NCI-H748 treated with DMSO at 0.1 percent for 48 hours (cell line): ENCODE results near the gene UBAC1.
"Not testable (repeated sequence)": the region's sequence is repeated elsewhere in the genome, so short reads cannot be mapped to it uniquely, and the experiment has no call there.

Source experiments
- DNase-seq: peaks from one replicate; lab custom pipeline; 2025; lab: John Stamatoyannopoulos, UW

Gene UBAC1

DNA sequence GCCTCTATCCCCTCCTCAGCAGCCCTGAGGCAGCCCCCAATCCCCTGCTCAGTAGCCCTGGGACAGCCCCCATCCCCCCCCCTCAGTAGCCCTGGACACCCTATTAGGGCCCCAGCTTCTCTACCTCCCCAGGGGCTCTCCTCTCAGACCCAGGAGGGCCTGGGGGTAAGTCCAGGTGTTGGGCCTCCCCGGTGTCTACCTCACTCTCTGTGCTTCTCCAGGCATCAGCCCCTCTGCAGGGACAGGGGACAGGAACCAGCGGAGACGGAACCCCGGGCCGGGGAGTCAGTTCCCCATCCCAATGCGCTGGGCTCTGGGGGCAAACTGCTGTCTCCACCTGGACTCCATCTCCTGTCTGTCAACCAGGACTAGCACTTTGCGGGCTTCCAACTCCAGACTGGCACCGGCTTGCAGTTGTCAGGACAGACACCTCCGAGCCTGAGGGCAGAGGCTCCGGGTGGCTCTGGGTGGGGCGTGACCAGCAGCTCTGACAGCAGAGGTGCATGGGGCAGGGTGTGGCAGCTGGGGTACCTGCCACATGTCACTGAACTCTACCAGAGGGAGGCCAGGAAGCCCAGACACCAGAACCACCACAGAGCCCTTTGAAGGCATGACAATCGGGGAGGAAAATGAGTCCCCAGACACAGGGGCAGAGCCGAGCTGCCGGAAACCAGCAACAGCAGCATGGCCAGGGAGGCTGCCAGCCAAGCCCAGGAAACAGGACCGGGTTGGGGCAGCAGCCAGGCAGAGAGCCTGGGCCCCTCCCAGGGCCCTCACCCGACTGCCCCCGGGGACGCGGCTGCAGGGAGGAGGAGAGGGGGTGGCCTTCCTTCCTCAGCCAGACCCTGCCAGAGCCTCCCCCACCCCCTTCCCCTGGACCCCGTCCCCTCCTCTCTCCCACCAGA lies 17.7 kb upstream of the UBAC1 start:
- no peak for DNase-seq

DNA sequence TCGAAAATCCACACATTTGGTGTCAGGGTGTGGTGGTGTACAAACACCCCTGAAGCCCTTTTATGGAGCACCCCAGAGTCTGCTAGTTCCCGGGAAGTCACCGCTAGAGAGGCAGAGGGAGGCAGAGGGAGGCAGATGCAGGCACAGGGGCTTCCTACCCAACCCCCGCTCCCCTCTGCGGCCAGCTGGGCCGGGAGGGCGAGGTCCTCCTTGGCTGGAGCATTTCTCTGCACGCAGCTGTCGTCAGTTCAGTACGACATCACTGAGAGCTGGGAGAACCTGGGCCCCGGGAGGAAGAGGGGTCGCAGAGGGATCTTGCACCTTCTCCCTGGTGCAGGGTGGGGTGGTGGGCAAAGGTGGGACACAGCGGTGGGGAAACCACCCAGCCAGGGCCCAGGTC lies 15.8 kb upstream of the UBAC1 start:
- DNase-seq, result no peak

DNA sequence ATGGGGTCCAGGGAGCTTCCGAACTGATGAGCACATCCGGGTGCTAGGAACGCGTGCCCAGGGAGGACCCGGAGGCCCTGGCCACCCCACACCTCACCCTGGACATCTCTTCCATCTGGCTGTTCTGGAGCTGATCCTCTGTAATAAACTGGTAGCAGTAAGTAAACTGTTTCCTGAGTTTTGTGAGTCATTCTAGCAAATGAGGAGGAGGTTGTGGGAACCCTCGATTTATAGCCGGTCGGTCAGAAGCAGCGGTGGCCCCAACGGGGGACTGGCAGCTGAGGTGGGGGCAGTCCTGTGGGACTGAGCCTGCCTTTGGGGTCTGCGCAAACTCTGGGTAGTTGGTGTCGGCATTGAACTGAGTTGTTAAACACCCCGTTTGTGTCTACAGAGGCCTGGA lies 15.4 kb upstream of the UBAC1 start:
- no peak for DNase-seq

DNA sequence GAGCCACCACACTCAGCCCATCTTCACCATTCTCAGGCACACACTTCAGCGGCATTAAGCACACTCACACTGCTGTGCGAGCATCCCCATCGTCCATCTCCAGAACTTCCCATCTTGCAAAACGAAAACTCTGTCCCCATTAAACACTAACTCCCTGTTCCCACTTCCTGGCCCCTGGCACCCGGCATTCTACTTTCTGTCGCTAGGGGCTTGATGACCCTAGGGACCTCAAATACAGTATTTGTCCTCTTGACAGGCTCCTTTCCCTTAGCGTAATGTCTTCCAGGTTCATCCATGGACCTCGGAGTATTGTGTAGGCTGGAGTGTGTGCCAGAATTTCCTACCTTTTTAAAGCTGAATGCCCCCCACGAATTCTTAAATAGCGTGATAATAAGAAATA lies 14.7 kb upstream of the UBAC1 start:
- no peak for DNase-seq

DNA sequence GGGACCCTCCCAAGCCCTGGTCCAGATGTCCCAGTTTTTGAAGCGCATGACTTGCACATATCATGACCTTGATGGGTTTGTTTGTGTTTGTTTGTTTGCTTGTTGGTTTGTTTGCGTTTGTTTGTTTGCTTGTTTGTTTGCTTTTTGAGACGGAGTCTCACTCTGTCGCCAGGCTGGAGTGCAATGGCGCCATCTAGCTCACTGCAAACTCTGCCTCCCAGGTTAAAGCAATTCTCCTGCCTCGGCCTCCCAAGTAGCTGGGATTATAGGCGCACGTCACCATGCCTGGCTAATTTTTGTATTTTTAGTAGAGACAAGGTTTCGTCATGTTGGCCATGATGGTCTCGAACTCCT lies 13.0 kb upstream of the UBAC1 start:
- DNase-seq, result no peak

DNA sequence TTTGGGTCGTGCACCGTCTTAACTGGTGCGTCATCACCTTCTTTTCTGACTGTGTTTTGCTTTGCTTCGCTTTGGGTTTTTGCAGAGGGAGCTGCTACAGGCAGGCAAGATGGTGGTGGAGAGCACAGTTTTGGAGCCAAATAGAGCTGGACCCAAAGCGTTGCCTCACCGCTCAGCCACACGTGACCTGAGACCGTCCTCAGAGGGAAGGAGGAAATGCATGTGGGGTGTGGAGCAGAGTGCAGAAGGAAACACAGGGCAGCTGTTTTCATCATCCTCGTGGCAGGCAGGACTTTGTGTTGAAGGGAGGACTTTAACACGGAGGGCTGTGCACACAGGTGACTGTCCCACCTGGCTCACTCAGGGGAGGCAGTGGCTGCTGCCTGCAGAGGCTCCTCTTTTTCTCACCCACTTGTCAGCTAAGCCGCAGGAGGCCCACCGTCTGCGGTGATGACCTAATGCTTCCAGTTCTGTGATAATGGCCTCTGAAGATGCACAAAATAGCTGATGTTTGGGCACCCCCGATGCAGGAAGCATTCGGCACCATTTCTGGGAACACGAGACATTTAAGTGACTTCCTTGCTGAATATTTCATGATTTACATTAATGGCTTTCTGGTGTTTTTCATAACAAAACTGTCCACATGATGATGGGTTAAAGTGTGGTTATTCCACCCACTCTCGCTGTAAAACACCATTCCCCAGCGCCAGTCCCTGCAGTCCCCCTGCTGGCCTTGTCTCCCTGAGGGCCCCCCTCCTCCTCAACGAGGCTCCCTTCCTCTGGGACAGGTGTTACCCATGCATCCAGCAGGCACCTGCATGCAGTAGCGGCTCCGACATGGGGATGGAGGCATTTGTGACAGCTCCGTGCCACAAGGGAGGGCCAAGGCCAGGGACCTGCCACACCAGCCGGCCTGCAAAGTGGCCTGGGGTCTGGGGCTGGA lies 12.4 kb upstream of the UBAC1 start:
- DNase-seq, result no peak

DNA sequence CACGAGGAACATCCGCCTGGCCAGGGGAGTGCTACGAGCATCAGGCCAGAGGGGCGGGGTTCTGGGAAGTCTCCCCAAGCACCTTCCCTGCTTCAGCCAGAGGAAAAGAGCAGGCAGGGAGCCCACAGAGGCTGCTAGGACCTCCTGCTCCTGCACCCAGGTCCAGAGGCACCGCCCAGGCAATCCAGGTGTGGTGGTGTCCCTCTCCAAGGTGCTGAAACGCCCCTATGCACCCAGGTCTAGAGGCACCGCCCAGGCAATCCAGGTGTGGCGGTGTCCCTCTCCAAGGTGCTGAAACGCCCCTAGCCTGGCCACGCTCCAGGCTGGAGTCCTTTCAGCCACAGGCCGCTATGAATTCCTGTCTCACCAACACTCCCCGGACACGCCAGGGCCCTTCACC lies 10.7 kb upstream of the UBAC1 start:
- no peak for DNase-seq

DNA sequence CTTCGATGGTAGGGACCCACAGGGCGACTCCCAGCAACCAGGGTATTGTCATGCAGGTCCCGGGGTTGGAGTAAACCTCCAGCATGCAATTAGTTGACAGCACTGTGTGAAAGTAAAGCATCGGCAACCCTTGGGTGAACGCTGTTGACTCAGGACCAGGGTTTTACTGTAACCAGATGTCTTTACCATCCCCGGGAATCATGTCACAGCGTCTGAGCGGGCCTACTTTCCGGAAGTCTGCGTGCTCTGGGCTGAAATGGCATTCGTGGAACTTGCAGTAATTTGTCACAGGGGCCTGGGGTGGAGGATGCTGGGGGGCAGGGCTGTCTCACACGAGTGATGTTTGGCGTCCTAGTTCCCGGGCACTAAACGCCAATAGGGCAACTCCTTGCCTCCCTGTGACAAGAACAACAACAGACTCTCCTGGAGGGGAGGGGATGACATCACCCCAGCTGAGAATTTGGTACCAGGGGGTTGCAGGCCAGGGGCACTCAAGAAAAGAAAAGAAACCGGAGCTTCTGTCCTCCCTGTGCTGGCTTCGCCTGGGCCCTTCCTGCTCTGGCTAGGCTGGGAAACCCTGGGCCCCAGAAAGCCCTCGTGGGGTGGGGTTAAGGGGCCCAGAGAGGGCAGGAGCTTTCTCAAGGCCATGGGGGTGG lies 10.1 kb upstream of the UBAC1 start:
- no peak for DNase-seq

DNA sequence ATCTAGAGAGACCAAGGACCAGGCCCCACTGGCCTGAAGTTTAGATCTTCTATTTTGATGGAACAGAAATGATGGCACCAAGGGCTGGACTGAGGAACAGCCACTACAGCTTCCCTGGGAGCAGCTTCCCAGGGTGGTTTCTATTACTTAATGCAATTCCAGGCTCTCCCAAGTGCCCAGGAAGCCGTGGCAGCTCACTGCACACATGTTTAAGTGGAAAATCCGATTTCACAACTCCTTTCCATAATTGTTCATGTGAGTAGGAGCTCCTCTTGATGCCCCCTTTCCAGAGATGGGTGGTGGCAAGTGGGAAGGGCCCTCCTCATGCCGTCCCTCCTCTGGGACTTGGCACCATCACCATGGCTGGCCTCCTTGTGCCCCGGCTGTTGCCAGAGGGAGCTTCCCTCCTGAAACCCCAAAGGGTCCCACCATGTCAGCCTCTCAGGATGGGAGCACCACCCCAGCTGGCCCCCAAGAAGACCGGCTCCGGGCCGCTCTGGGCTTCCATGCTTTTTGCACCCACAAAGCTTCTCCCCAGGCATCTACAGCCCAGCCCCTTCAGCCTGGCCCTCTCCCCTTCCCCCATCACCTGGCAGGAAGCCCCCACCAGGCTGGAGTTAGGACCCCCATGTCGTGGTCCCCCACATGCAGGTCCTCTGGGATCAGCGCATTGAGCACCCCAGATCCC lies 9.1 kb upstream of the UBAC1 start:
- DNase-seq, result no peak

DNA sequence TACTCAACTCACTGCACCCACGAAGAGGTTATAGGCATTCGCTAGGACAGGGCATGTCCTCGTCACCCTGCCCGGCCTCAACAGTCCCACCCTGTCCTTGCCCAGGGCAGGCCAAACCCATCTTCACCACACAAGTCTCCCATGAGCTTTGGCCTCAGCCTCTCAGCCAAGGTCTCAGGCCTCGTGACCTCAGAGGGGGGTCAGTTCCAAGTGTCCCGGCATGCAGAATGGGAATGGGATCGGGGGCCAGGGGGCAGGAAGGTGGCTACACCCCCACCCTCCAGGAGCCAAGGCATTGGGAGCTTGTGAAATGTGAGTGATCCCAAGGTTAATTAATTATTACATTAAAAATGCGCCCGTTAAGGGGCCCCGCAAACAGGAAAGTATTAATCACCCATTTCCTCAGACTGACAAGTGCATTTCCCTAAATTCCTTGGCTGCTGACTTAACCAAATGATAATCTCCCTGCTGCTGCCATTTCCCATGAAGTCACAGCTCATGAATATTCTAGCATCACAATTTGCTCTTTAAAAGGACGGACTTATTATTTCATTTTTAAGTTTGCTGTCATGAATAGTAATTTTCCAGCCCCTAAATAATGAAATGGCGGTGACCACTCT lies 8.0 kb upstream of the UBAC1 start:
- DNase-seq, result no peak

DNA sequence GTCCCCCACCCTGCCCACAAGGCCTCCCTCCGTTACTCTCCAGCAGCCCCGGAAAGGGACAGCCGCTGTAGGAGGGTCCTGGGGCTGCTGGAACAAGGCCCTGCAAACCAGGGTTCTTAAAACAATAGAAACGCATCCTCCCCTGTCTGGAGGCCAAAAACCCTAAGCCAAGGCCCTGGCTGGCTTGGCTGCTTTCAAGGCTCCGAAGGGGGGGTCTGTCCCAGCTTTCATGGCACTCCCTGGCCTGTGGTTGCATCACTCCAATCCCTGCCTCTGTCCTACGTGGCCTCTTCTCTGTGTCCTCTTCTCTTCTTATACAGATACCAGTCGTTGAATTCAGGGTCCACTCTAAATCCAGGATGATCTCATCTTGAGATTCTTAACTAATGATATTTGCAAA lies 7.4 kb upstream of the UBAC1 start:
- no peak for DNase-seq

DNA sequence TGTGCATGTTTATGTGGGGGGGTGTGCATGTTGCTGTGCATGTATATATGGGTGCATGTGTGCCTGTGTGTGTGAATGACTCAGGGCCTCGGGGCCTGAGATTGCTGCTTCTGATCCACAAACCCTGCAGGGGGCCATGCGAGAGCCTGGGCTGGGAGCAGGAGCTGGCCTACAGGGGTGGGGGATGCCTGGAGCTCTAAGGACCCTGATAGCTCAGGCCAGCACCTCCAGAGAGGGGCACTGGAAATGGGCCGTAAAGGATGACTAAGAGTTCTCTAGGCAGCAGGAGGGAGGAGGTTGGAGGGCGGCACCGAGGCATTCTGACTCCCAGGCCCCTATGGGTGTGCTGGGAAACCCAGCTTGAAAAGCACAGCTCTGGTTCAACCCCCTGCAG lies 6.9 kb upstream of the UBAC1 start:
- DNase-seq, result no peak

DNA sequence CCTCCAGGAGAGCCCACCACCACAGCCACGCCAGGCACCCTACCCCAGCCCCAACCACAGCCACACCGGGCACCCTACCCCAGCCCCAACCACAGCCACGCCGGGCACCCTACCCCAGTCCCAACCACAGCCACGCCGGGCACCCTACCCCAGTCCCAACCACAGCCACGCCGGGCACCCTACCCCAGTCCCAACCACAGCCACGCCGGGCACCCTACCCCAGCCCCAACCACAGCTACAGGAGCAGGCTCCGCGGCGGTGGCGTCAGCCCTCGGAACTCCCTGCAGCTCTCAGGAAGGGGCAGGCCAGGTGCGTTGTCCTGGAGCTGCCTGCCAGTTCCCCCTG lies 5.7 kb upstream of the UBAC1 start:
- DNase-seq, result not testable (repeated sequence)

DNA sequence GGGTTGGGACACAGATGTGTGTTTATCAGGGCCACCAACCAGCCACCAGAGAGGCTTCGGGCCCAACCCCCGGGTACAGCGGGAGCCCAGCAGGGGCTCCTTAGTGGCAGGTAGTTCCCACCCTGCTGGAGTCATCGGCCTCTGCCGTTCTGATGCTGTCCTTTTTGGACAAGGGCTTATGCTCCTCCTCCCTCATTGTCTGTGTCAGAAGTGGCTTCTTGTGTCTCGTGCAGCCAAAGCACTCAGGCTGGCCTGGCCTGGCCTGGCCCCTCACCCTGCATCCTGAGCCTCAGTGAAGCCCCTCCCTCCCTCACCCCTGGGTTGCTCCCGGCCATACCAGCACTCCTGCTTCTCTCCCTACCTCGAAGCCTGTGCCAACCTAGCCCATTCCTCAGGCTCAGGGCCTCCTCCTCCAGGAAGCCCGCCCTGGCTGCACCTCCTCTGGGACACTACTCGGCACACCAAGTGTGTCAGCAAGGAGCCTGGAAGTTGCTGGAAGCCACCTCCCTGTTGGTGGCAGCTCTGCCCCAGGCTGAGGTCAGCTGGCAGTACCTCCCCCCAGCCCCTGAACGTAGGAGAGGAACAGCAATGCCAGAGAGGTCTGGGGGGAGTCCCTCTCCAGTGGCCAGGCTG lies 4.1 kb upstream of the UBAC1 start:
- no peak for DNase-seq

DNA sequence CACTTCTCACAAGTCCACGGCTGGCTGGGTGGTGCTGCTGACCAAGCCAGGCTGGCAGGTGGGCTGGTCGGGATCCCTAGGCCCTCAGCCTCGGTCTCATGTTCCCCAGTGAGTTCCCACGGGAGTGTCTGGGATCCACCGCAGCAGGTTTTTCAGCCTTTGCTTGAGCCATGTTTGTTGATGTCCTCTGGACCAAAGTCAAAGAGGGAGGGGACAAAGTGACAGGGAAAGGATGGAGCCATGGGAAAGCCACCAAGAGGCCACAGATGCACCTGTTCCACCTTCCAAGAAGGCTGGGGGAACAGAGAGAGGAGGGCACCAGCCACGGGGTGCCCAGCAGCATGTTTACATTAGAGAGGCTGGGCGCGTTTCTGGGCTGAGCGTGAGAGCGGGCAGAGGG lies 2.8 kb upstream of the UBAC1 start:
- no peak for DNase-seq

DNA sequence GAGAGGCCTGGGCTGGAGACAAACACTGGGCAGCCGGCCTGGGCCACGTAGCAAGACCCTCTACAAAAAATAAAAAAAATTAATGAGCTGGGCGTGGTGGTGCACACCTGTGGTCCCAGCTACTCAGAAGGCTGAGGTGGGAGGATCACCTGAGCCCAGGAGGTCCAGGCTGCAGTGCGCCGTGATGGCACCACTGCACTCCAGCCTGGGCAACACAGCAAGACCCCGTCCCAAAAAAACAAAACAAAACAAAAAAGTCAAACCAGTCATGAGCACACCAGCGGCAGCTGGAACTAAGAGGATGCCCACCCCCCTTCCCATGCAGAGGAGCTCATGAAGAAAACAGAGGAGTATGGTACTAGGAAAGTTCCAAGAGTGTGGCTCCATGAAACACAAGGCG lies 2.2 kb upstream of the UBAC1 start:
- no peak for DNase-seq

DNA sequence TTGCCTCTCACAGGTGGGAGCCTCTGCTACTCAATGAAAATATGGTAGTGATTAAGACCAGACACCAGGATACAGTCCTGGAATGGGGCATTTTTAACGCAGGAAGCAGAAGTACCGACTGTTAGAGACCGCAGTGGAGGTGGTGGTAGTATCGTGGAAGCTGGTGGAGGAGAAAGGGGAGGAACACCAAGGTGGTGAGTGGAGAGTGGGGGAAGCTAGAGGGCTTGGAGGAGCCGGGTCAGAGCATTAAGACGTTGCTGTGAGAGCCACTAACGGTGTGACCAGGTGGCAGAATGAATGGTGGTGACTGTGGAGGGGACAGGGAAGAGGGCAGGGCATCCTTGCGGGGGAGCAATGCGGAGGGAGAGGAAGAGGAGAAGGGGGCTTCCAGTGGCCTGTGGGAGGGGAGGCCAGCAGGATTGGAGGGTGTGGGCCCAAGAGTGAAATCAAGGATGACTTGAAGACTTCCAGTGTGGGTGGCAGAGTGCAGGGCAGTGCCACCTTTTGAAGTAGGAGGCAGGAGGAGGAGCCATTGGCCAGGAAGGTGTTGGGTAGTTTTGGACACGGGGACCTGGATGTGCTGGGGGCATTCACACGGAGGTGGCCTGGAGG lies 1.6 kb upstream of the UBAC1 start:
- DNase-seq, result no peak

DNA sequence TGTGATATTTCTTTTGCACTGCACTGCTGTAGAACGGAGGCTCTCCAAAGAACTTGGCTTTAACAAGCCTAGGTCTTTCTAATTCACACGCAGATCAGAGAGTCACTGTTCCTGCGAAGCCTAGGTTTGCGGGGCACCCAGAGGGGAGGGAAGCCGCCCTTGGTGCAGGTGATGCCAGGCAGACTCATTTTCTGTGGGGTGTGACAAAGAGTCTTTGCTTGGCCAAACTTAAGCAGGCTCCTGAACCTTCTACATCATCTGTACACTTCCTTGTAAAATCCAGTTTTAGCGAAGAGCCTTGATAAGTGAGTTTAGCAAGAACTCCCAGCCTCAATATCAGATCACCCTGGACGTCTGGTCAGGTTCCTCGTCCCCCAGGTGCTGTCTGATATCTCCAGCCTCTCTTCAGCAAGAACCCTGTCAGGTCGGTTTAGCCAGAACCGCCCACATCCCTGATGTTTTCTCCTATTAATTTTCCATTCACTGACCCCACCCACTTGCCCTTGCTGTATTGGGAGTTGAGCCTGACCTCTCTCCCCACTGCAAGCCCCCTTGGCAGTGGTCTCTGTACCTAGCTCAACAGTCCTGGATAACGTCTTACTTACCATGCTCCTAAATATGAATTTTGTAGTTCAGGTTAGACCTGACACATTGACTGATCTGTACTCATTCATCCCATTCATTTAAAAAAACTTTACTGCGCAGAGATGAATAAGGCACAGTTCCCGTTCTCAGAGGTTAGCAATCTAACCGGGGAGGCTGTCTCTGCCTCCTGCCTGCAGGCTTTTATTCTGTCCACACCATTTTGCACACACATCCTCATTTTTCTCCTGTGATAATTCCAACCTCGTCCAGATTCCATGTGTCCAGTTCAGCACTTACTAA lies 880 bp upstream of the UBAC1 start:
- no peak for DNase-seq

DNA sequence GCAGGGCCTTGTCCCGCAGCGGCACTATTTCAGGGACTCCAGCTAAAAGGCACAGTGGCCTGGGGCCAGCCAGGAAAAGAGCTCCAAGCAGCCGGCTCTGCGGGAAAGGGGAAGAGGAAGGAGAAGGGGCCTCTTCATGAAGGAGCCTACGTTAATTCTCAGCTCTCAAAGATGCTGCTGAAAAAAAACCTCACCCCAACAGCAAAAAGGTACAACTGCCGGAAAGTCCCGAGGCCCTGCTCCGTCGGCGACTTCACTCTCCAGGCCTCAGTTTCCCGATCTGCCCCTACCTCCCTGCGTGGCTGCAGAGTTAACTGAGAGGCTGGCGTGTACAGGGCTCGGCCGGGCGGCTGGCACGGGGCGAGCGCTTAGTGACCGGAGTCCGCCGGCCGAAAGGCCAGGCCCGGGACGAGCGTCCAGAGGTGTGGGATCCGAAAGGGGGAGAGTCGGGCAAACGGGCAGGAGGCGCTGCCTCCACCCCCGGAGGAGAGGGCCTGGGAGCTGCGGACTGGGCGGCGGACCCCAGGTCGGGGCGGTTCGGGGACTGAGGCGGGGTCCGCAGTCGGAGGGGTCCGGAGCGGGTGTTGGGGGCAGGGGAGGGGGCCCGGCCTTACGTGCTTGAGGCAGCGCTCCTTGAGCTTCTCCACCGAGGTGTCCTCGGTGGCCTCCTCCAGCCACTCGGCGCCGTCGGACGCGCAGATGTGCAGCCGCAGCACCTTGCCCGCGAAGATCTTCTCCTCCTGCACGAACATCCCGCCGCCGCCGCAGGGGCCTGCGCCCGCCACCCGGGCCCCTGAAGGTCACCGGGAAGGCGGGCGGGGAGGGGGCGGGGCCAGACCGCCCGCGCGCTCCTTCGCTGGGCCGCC lies 529 bp downstream of the UBAC1 start:
- no peak for DNase-seq
